ENCODE measurements around the gene LMF1.

LMF1 gene

GRCh38 chr16:947255-947921 lies 23.4 kb downstream of the LMF1 start:
- DNase-seq, result no peak

- no peak for DNase-seq
These were observed 24.8 kb downstream of the LMF1 start for GRCh38 chr16:946048-946395.

GRCh38 chr16:945271-946047 lies 25.3 kb downstream of the LMF1 start:
- DNase-seq, result no peak

GRCh38 chr16:943971-944370 lies 26.8 kb downstream of the LMF1 start:
- no peak for DNase-seq

- no peak for DNase-seq
These were observed 28.2 kb downstream of the LMF1 start for GRCh38 chr16:942436-943060.

- DNase-seq, result no peak
These were observed 30.8 kb downstream of the LMF1 start for GRCh38 chr16:939941-940340.

- no peak for DNase-seq
These were observed 31.5 kb downstream of the LMF1 start for GRCh38 chr16:939311-939710.

GRCh38 chr16:938752-939151 lies 32.0 kb downstream of the LMF1 start:
- no peak for DNase-seq

- DNase-seq, result no peak
These were observed 32.6 kb downstream of the LMF1 start for GRCh38 chr16:938136-938535.

GRCh38 chr16:937723-938122 lies 33.1 kb downstream of the LMF1 start:
- no peak for DNase-seq

GRCh38 chr16:937311-937710 lies 33.5 kb downstream of the LMF1 start:
- no peak for DNase-seq

- DNase-seq, result no peak
These were observed 35.1 kb downstream of the LMF1 start for GRCh38 chr16:935684-936083.

GRCh38 chr16:934178-934577 lies 36.6 kb downstream of the LMF1 start:
- no peak for DNase-seq

GRCh38 chr16:933581-933980 lies 37.2 kb downstream of the LMF1 start:
- no peak for DNase-seq

GRCh38 chr16:932831-933330 lies 37.9 kb downstream of the LMF1 start:
- no peak for DNase-seq

- DNase-seq, result no peak
These were observed 38.9 kb downstream of the LMF1 start for GRCh38 chr16:931626-932500.

GRCh38 chr16:931171-931570 lies 39.6 kb downstream of the LMF1 start:
- no peak for DNase-seq

GRCh38 chr16:930511-930910 lies 40.3 kb downstream of the LMF1 start:
- DNase-seq, result no peak

- no peak for DNase-seq
These were observed 40.7 kb downstream of the LMF1 start for GRCh38 chr16:930076-930475.

GRCh38 chr16:929227-930073 lies 41.3 kb downstream of the LMF1 start:
- no peak for DNase-seq

GRCh38 chr16:928526-928925 lies 42.3 kb downstream of the LMF1 start:
- no peak for DNase-seq

- DNase-seq, result no peak
These were observed 42.9 kb downstream of the LMF1 start for GRCh38 chr16:927931-928330.

Measured in T-helper 2 cell (primary cell).